Activated T-cell treated with anti-CD3 and anti-CD28 coated beads for 1 hour (primary cell): ENCODE data around the gene PSTK.
A peak's percentile ranks its signal among the peaks of the same experiment; 100 is the strongest.

Experiments used
- DNase-seq: peaks from one replicate; pipeline ENCODE4 v3.0.0-alpha.2; 2020; ENCODE audit warnings: low read depth

PSTK gene

DNA sequence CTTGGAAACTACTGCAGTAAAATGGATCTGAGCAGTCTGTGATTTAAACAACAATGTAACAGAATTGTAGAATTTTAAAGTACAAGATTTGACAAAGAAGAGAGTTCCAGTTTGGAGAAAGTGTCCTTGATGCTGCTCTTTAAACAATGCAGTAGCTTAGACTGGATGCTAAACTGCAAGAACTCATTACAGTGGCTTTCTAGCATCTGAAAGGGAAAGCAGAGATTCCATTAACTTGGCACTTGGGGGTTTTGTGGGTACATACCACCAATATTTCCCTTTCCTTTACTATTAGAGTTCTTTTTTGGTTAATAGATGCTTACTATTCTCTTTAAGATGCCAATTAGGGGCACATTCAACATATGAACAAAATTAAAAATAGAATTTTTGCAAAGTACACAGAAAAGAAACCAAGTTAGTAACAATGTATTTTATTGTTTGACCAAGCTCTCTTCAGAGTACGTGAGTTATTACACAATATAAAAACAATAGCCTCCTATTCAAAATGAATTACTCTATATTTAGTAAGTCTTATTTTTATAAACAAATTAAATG is 11.9 kb downstream of the PSTK start:
- no peak for DNase-seq

DNA sequence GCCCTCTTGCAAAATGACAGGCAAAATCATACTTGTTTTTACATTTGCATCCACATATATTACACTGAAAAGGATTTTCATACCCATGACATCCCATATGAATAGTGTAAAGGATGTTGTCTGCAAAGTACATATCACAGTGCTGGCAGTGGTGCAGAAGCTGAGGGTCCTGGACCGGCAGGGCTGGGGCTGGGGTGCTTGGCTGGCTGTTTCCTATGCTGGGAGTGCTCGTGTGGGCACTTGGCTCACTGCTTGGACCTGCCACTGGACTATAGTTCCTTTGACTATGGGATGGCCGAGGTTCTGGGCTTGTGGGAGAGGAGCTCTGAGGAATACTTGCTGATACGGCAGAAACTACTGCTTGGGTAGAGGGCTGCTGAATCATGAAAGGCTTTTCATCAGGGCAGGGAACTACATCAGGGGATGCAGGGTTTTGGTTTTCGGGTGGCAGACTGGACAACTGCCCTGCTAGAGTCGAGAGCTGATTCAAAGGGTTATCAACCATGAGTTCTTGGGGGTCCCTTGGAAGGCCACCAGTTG is 13.7 kb downstream of the PSTK start:
- DNase-seq, result no peak

DNA sequence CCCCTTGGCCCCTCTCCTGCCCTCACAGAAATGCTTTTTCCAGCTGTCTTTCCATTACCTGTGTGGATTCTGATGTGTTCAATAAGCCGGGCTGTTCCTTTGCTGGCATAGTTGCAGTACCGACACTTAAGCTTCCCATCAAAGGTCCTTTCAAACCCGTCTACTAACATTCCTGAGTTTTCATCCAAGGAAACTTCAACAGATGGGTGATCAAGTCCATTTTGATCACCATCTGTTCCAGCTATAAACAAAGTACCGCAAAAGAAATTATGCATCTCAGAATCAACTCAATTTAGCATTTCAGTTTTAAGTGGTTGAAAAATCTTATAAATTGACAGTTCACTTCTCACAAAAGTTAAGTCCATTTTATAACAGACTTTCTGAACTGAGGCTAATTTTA is 15.7 kb downstream of the PSTK start:
- DNase-seq, result no peak

DNA sequence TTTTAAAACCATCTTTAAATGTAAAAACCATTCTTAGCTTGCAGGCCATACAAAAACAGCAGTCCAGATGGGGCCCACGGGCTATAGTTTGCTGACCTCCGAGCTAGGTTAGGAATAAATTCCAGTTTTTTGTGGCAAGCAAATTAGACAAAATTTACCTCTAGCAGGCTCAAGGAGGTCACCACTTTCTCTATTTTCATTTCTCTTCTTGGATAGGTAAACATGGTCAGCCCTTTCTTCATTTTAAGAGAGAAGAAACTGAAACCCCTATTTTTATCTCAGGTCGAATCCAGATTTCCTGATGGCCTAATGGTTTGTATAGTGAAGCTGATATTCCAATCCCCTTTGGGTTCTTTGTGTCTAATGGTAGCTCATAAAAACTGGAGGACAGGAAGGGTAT is 17.7 kb downstream of the PSTK start:
- no peak for DNase-seq

DNA sequence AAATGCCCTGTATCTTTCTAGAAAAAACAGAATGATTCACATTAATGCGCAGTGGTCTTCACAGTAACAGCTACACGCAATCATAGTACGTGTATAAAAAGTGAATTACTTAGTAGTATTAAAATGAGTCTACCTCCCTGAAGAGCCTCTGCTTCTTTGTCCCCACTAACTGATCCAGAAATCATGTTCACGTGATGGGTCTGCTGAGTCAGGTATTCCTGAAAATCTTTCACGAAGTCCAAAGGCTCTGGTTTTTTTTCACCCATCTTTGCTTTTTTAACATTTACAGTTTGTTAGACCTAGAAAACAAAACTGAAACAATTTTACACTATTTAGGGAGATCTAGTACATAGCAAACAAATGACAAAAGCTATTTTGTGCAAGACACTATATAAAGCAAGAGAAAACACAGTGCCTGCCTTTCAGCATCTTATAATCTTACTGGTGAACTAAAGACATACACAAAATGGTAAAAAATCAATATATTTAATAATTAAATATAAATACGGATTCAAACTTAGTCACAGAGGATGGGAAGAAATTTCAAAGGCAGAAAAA is 18.2 kb downstream of the PSTK start:
- DNase-seq, result no peak

DNA sequence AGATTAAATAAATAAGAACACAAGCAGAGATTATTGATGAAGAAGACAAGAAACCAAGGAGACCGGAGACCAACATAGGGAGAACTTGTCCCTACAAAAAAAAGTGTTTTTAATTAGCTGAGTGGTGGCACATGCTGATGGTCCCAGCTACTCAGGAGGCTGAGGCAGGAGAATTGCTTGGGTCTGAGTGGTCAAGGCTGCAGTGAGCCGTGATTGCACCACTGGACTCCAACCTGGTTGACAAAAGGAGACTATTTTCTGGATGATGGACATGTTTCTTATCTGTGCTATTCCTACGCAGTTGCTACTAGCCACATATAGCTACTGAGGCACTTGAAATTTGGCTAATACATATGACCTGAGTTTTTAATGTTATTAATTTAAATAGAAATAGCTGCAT is 18.7 kb downstream of the PSTK start:
- no peak for DNase-seq

DNA sequence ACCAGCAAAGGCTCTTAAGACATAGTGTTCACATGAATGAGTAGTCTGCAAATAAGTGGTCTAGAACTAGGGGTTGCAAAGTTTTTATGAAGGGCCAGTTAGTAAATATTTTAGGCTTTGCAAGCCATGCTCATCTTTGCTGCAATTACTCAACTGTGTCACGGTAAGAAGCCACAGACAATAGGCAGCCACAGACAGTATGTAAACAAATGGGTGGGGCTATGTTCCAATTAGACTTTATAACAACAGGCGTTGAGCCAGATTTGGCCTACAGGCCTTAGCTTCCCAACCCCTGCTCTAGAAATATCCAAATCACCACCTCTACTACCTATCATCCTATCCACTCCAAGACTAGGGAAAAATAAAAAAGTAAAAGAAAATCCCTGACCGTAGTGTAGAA is 19.1 kb downstream of the PSTK start:
- no peak for DNase-seq

DNA sequence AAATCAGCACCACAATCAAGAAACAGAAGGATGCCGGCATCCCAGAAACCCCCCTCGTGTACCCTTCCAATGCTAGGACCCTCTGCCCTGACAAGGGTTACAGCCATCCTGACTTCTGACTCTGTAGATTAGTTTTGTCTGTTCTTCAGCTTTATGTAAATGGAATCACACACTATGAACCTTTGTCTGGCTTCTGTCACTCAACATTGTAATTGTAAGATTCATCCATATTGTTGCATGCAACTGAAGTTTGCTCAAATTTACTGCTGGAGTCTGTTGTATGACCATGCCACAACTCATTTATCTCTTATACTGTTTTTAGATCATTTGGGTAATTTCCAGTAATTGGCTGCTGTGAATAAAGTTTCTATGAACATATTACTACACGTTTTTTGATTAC is 20.0 kb downstream of the PSTK start:
- DNase-seq, result no peak

DNA sequence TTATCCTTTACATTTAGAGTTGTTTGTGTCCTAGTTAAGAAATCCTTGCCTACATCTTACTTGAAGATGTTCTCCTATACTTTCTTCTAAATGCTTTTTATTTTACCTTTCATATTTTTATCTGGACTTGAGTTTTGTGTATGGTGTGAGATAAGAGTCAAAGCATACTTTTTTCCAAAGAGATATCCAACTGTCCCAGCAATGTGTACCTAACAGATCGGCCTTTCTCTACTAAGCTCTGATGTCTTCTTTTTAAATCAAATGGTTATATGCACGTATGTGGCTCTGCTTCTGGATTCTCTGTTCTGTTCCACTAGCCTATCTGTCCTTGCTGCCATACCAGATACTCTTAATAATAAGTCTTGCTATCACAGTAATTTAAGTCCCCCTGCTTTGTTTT is 21.2 kb downstream of the PSTK start:
- DNase-seq, result no peak

DNA sequence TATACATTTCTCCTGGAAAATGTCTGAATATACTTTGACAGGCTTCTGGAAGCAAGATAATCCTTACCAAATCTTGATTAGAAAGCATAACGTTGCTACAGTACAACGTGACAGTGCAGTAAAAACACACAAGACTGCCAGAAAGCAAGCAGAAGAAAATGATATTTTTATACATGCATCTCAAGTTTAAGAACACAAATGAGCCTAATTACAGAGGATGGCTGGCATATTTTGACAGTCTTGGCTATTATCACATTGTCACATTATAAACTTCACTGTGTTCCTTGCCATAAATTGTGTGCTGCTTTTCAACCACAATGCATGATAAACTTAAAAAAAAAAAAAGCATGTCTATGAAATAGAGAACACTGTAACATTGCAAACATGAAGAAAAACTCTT is 24.1 kb downstream of the PSTK start:
- DNase-seq, result no peak

DNA sequence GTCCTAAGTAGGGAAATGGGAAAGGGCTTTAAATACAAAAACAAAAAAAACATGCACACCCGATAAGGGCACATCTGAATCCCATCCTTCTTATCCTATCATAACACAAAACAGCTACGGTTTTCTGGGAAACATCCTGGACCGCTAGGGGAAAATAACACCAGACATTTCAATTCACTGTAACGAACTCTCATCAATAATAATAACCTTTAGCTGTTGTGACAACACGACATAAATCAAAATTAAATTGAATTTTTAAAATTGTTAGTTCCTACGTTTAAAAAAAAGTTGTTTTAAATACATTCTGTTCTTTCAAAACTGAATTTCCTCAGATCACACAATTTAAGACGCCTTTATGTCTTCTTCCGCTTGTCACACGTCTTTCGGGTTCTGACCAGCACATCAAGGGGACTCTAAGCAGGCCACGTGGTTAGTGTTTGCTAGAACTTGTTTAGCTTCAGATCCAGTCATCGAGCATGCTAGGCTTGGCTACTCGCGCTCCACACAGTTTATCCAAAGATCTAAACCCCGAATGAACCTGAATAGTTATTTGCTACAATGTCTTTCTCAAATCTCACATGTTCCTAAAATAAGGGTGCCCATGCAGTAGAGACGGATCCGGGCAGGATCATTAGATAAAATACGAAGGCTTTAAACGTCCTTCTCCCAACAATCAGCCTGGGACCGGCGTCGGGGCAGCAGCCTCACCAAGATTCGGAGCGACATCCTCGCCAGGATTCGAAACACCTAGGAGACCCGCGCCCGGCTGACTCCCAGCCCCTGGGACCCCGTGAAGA is 27.6 kb downstream of the PSTK start:
- DNase-seq, result peak; percentile 26

DNA sequence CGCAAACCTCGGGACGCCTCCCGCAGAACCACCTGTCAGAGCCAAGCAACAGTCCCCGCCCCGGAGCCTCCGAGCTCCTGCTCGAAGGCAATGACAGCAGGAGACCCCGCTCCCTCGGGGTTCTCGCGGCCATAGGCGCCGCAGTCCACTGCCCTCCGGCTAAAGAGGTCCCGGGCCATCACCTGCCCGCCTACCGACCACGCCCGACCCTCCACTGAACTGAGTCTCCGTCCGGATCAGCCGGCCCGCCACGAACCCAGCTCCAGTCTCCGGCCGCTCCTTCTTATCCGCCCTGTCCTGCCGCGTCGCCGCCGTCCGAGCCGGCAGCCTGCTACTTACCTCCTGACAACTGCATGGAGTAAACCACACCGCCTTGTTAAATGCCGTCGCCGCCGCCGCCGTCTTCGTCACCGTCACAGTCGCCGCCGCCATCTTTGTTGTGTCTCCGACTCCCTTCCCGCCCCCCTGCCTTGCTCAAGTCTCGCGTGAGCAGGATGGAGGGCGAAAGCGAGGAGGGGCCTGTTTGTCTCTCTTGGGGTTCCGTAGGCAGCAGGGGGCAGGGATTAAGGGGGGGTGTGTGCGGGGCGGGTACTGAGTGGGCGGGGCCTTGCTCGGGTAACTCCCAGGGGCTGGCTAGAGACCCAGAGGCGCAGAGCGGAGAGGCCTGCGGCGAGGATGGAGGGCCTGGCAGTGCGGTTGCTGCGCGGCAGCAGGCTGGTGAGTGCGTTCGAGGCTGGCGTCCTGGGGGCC is 28.3 kb downstream of the PSTK start, which contains the start of the genes ACADSB and IKZF5:
TSS of gene ACADSB (plus strand) at position 652 of the 750 bp plus-strand sequence. CDS start at position 676, 24 bp downstream.
TSS of gene IKZF5 (minus strand) at position 441 of the 750 bp plus-strand sequence. CDS start 10,170 bp downstream, outside the sequence.
- peak; percentile 93 for DNase-seq

DNA sequence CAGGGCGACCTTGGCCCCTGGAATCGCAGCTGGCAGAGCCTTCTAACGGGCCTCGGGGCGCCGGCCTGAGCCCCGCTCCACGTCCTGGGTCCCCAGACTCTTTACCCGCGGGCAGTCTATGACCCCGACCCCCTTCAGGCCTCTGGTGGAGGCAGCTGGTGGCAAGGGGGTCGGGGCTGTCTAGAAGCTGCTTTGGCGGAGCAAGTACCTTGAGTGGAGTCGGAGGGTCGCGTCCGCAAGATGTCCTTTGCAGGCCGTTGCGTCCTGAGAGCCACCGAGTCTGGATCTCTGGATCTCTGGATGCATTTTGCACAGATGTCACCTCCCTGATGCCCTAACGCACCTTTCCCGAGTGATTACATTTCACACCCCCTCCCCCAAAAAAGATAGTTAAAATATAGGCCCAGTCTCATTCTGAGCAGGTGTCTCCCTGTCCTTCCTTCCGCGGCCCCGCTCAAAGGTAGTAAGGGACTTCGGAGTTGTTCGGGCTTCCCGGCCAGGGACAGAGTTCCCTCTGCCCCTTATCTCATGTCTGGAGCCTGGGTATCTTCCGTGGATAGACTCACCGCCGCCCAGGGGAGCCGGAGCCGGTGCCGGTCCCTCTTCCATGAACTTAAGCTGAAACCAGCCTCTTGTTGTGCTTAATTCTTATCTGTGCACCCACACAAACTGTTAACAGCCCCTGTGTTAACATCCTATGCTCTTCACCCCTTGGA is 29.1 kb downstream of the PSTK start:
- peak; percentile 18 for DNase-seq

DNA sequence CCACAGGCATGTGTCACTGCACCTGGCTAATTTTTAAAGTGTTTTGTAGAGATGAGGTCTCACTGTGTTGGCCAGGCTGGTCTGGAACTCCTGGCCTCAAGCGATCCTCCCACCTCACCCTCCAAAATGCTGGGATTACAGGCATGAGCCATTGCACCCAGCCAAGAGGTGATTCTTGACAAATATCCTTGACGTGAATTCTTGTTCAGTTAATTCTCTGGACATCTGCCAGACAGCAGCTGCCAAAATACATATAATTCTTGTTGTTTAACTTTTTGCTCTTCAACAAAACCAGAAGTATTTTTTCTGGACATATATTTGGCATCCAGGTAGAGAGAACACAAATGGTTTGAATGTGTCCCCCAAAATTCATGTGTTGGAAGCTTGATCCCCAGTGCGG is 31.8 kb downstream of the PSTK start:
- no peak for DNase-seq

DNA sequence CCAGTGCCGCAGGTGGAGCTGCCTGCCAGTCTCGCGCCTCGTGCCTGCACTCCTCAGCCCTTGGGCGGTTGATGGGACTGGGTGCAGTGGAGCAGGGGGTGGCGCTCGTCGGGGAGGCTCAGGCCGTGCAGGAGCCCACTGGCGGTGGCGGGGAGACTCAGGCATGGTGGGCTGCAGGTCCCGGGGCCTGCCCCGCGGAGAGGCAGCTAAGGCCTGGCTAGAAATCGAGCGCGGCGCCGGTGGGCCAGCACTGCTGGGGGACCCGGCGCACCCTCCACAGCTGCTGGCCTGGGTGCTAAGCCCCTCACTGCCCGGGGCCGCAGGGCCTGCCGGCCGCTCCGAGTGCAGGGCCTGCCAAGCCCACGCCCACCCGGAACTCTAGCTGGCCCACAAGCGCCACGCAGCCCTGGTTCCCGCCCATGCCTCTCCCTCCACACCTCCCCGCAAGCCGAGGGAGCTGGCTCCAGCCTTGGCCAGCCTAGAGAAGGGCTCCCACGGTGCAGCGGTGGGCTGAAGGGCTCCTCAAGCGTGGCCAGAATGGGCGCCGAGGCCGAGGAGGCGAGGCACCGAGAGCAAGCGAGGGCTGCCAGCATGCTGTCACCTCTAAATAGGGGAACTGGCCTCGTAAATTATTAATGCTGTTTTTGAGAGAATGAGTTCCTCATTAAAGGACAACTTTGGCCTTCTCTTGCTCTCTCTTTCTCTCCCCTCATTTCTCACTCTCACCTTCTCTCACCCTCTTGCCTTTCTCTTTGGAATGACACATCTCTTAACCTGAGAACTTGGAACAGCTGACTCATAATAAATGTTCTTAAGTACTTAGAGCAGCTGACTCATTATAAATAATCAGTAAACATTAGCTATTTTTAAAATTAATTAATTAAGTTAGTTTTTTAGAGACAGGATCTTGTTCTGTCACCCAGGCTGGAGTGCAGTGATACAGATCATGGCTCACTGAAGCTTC is 33.5 kb downstream of the PSTK start:
- no peak for DNase-seq

DNA sequence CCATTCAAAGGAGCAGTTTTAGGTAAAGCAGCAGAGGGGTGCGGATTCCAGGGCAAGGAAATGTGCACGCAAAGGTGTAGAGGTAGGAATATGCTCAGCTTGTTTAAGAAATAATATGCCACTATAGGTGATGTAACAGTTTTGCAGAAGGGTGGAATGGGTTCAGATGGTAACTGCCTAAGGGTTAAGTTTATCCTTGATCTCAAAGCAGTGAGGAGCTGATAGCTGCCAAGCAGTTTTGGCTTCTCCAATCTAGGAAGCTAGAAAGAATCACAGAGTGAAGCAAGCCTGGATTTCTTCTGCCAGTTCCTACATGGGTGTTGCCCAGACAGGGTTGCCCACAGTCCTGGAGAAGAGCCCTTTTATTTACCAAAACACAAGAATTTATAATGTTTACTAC is 34.6 kb downstream of the PSTK start:
- DNase-seq, result no peak

DNA sequence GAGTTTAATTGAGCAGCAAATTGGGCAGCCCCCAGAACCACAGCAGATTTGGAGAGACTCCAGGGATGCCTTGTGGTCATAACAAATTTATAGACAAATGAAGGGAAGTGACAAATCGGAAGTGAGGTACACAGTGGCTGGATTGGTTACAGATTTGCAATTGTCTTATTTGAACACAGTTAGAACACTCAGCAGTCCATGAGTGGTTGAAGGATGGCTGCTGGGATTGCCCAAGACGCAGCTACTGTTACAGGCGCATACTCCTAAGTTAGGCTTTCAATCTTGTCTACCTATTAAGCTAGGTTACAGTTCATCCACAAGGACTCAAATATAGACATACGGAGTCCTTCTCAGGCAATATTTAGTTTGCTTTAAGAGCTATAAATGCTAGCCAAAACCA is 36.0 kb downstream of the PSTK start:
- DNase-seq, result no peak

DNA sequence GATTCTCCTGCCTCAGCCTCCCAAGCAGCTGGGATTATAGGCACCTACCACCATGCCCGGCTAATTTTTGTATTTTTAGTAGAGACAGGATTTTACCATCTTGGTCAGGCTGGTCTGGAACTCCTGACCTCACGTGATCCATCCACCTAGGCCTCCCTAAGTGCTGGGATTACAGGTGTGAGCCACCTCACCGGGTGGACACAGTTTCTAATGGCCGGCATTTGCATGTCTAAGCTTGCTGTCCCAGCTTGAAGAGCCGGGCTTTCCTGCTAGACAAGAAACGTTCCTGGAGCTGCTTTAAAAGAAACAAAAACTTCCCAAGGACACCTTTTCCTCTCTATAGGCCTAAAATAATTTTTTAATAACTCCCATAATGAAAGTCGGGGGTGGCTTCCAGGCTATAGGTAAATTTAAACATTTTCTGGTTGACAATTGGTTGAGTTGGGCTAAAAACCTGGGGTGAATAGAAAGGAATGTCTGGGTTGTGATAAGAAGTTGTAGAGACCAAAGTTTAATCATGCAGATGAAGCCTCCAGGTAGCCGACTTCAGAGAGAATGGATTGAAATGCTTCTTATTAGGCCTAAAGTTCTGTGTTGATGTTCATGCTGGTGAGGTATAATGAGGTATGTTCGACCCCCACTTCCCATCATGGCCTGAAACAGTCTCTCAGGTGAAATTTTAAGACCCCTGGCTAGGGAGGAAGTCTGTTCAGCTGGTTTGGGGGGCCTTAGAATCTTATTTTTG is 37.4 kb downstream of the PSTK start:
- DNase-seq, result no peak

DNA sequence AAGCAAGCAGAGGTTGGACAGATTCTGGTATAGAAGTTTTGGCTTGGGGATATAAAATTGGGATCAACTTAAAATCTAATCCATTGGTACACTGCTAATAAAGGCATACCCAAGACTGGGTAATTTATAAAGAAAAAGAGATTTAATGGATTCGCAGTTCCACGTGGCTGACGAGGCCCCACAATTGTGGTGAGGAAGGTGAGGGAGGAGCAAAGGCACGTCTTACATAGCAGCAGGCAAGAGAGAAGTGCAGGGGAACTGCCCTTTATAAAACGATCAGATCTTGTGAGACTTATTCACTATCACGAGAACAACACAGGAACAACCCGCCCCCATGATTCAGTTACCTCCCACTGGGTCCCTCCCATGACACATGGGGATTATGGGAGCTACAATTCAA is 38.3 kb downstream of the PSTK start:
- no peak for DNase-seq

DNA sequence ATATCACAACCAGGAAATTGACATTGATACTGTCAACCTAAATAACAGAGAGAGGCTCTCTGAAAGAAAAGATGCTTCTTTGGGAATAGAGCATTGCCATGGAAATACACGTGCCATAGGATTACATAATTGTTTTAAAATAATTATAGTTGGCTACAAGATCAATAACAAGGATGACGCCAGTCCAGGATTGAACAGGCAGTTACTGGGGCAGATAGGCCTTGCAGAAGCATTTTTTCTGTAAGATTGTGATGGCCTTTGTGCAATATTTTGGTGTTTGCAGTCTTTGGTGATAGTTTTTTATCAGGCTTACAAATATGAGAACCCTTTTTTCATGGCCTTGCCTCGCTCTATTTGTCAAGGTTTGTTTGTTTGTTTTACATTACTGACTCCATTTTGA is 39.1 kb downstream of the PSTK start:
- no peak for DNase-seq
